HepG2 (cell line): ENCODE data around the gene NCAPD2. TPM values are rescaled to one million over a fixed set of nuclear protein-coding genes. Genes with fewer than 3 reads are reported as not detected.

Experiments
- EEA1 ChIP-seq: sonication (generic); formaldehyde crosslinking; IDR thresholded peaks from 2 replicates; pipeline ENCODE4 v1.5.1; 2020; ENCODE audit warnings: mild to moderate bottlenecking, missing genetic modification reagents, borderline replicate concordance
- HDAC2 ChIP-seq: sonication (generic); formaldehyde crosslinking; IDR thresholded peaks from 2 replicates; pipeline ENCODE4 v1.4.0; 2020; ENCODE audit warnings: missing genetic modification reagents
- LCORL ChIP-seq, 2 experiments: fragments of 450-650 bp in 1 of 2; sonication (generic) in 1 of 2; formaldehyde crosslinking in 1 of 2; IDR thresholded peaks; 2 replicates each; pipeline versions ENCODE4 v1.5.0 to v1.6.1; 2017 to 2020; ENCODE audit warnings: antibody characterized with exemption in 1 of 2, missing genetic modification reagents in 1 of 2
- RFXAP ChIP-seq: sonication (generic); formaldehyde crosslinking; IDR thresholded peaks from 2 replicates; pipeline ENCODE4 v1.4.0; 2020; ENCODE audit warnings: missing genetic modification reagents, borderline replicate concordance
- TAF1 ChIP-seq: sonication (generic); formaldehyde crosslinking; IDR thresholded peaks from 2 replicates; pipeline ENCODE4 v1.4.0; 2020; ENCODE audit warnings: missing genetic modification reagents
- ZNF292 ChIP-seq: sonication (generic); formaldehyde crosslinking; IDR thresholded peaks from 2 replicates; pipeline ENCODE4 v1.8.1; 2022; ENCODE audit warnings: mild to moderate bottlenecking, low read depth, missing genetic modification reagents, borderline replicate concordance
- ZNF354B ChIP-seq: sonication (generic); formaldehyde crosslinking; IDR thresholded peaks from 2 replicates; pipeline ENCODE4 v1.8.0; 2022; ENCODE audit warnings: mild to moderate bottlenecking, missing genetic modification reagents
- ZNF549 ChIP-seq: sonication (generic); formaldehyde crosslinking; IDR thresholded peaks from 2 replicates; pipeline ENCODE4 v1.5.0; 2020; ENCODE audit warnings: missing genetic modification reagents
- ZNF570 ChIP-seq: sonication (generic); formaldehyde crosslinking; IDR thresholded peaks from 2 replicates; pipeline ENCODE4 v1.4.0; 2020; ENCODE audit warnings: mild to moderate bottlenecking, missing genetic modification reagents, borderline replicate concordance
- ZNF761 ChIP-seq: sonication (generic); formaldehyde crosslinking; conservative IDR thresholded peaks from 2 replicates; pipeline ENCODE4 v1.4.0; 2020; ENCODE audit warnings: mild to moderate bottlenecking, missing genetic modification reagents
- polyA plus RNA-seq, 8 experiments: library from polyadenylated mRNA; depleted of rRNA in 3 of 8; stranded (reverse) in 7 of 8; unstranded in 1 of 8; fragments of >200 nt; fragmentation: Illumina TruSeq in 4 of 8; extraction: Trizol in 4 of 8; gene quantifications; 2 replicates each; pipeline versions ENCODE4 v1.2.1 to v1.2.3, GENCODE V29; 2011 to 2016; ENCODE audit warnings: low read depth in 4 of 8, missing spikeins in 1 of 8, mixed read lengths in 1 of 8; ENCODE audit not compliant: insufficient read depth in 1 of 8
- total RNA-seq, 5 experiments: library from RNA; depleted of rRNA; stranded (reverse); fragments of >200 nt; fragmentation: Illumina TruSeq; extraction: Trizol; gene quantifications; 2 replicates each; pipeline ENCODE4 v1.2.3, GENCODE V29; 2016; ENCODE audit warnings: low read depth in 1 of 5
- TF ChIP-seq, protein P1 (sequence below): IDR thresholded peaks from 2 replicates; pipeline ENCODE4 v1.6.1; 2016; ENCODE audit warnings: mild to moderate bottlenecking, missing biosample characterization, missing genetic modification reagents
- TF ChIP-seq, protein P2 (sequence below): sonication (generic); formaldehyde crosslinking; IDR thresholded peaks from 2 replicates; pipeline ENCODE4 v1.5.1; 2020; ENCODE audit warnings: mild to moderate bottlenecking, missing genetic modification reagents, borderline replicate concordance
- TF ChIP-seq, protein P3 (sequence below): sonication (generic); formaldehyde crosslinking; IDR thresholded peaks from 2 replicates; pipeline ENCODE4 v1.4.0; 2020; ENCODE audit warnings: missing genetic modification reagents
- TF ChIP-seq, protein P4 (sequence below): IDR thresholded peaks from 2 replicates; pipeline ENCODE4 v1.6.1; 2016; ENCODE audit warnings: missing biosample characterization, missing genetic modification reagents, low read depth
- TF ChIP-seq, protein P5 (sequence below): sonication (generic); formaldehyde crosslinking; IDR thresholded peaks from 2 replicates; pipeline ENCODE4 v1.5.1; 2020; ENCODE audit warnings: mild to moderate bottlenecking, missing genetic modification reagents

The NCAPD2 gene
- total and polyA plus RNA-seq, 2 of the 13 experiments (the other 11 are each of a cell fraction or from before 2014, with no cell fraction given), result 51.1 to 65.6 TPM

DNA sequence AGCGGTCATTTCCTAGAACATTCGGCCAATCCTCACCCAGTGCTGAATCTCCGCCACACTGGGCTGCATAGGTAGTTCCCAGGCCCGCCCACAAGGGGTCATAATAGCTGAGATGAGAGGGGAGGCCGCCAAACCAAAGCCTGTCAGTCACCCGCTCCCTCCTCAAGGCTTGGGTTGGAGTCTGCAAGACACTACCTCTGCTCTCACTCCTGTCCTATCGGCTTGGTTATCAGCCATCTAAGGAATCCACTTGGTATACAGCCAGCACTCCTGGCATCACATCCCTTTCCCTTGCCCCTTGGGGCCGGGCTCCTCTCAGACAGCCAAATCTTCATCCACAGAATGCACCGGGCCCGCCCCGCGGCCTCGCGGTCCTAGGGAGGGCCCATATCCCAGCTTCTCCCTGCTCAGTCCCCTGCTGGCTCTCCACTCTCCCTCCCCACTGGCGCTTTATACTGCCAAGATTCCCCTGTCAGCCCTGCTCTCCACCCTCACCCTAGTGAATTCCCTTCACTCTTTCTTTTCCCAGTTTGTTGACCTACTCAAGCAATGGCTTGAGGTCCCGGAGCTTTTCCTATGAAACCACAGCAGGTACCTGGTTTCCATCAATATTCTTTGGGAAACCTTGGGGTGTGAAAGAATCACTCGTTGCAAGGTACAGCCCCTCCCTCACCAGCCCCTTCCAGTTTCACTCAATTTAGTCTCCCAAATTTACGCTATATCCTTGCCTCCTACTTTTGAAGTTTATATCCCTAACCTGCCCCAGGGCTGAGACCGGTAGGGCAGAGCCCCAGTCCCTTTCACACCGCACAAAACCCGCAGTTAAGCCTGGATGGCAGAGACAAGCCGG lies 60.5 kb downstream of the NCAPD2 start (continued):
- TF ChIP-seq TAF1 (no peak), HDAC2 (CRISPR knock-in tag) (peak; percentile 50; the same call in 1 of the 2 replicates), ZNF761 (CRISPR knock-in tag) (no peak), EEA1 (CRISPR knock-in tag) (no peak), ZNF570 (CRISPR knock-in tag) (no peak), ZNF549 (CRISPR knock-in tag) (no peak), RFXAP (no peak), ZNF292 (CRISPR knock-in tag) (no peak), LCORL (IDR thresholded peaks at IDR 0.05) (no peak), LCORL (CRISPR knock-in tag; IDR thresholded peaks at IDR 0.05) (no peak), ZNF354B (no peak)
- TF ChIP-seq, protein P1, sequence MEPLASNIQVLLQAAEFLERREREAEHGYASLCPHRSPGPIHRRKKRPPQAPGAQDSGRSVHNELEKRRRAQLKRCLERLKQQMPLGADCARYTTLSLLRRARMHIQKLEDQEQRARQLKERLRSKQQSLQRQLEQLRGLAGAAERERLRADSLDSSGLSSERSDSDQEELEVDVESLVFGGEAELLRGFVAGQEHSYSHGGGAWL (CRISPR knock-in tag), result no peak
- TF ChIP-seq, protein P2, sequence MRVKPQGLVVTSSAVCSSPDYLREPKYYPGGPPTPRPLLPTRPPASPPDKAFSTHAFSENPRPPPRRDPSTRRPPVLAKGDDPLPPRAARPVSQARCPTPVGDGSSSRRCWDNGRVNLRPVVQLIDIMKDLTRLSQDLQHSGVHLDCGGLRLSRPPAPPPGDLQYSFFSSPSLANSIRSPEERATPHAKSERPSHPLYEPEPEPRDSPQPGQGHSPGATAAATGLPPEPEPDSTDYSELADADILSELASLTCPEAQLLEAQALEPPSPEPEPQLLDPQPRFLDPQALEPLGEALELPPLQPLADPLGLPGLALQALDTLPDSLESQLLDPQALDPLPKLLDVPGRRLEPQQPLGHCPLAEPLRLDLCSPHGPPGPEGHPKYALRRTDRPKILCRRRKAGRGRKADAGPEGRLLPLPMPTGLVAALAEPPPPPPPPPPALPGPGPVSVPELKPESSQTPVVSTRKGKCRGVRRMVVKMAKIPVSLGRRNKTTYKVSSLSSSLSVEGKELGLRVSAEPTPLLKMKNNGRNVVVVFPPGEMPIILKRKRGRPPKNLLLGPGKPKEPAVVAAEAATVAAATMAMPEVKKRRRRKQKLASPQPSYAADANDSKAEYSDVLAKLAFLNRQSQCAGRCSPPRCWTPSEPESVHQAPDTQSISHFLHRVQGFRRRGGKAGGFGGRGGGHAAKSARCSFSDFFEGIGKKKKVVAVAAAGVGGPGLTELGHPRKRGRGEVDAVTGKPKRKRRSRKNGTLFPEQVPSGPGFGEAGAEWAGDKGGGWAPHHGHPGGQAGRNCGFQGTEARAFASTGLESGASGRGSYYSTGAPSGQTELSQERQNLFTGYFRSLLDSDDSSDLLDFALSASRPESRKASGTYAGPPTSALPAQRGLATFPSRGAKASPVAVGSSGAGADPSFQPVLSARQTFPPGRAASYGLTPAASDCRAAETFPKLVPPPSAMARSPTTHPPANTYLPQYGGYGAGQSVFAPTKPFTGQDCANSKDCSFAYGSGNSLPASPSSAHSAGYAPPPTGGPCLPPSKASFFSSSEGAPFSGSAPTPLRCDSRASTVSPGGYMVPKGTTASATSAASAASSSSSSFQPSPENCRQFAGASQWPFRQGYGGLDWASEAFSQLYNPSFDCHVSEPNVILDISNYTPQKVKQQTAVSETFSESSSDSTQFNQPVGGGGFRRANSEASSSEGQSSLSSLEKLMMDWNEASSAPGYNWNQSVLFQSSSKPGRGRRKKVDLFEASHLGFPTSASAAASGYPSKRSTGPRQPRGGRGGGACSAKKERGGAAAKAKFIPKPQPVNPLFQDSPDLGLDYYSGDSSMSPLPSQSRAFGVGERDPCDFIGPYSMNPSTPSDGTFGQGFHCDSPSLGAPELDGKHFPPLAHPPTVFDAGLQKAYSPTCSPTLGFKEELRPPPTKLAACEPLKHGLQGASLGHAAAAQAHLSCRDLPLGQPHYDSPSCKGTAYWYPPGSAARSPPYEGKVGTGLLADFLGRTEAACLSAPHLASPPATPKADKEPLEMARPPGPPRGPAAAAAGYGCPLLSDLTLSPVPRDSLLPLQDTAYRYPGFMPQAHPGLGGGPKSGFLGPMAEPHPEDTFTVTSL, result no peak
- TF ChIP-seq, protein P3, sequence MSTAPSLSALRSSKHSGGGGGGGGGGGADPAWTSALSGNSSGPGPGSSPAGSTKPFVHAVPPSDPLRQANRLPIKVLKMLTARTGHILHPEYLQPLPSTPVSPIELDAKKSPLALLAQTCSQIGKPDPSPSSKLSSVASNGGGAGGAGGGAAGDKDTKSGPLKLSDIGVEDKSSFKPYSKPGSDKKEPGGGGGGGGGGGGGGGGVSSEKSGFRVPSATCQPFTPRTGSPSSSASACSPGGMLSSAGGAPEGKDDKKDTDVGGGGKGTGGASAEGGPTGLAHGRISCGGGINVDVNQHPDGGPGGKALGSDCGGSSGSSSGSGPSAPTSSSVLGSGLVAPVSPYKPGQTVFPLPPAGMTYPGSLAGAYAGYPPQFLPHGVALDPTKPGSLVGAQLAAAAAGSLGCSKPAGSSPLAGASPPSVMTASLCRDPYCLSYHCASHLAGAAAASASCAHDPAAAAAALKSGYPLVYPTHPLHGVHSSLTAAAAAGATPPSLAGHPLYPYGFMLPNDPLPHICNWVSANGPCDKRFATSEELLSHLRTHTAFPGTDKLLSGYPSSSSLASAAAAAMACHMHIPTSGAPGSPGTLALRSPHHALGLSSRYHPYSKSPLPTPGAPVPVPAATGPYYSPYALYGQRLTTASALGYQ (CRISPR knock-in tag), result 0 out of 2 replicates have a peak, but pooled peaks have one; percentile 21
- TF ChIP-seq, protein P4, sequence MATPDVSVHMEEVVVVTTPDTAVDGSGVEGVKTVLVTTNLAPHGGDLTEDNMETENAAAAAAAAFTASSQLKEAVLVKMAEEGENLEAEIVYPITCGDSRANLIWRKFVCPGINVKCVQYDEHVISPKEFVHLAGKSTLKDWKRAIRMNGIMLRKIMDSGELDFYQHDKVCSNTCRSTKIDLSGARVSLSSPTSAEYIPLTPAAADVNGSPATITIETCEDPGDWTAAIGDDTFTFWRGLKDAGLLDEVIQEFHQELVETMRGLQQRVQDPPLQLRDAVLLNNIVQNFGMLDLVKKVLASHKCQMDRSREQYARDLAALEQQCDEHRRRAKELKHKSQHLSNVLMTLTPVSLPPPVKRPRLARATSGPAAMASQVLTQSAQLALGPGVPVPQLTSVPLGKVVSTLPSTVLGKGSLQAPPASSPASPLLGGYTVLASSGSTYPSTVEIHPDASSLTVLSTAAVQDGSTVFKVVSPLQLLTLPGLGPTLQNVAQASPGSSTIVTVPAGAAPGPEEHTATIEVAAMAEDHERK (CRISPR knock-in tag), result no peak
- TF ChIP-seq, protein P5, sequence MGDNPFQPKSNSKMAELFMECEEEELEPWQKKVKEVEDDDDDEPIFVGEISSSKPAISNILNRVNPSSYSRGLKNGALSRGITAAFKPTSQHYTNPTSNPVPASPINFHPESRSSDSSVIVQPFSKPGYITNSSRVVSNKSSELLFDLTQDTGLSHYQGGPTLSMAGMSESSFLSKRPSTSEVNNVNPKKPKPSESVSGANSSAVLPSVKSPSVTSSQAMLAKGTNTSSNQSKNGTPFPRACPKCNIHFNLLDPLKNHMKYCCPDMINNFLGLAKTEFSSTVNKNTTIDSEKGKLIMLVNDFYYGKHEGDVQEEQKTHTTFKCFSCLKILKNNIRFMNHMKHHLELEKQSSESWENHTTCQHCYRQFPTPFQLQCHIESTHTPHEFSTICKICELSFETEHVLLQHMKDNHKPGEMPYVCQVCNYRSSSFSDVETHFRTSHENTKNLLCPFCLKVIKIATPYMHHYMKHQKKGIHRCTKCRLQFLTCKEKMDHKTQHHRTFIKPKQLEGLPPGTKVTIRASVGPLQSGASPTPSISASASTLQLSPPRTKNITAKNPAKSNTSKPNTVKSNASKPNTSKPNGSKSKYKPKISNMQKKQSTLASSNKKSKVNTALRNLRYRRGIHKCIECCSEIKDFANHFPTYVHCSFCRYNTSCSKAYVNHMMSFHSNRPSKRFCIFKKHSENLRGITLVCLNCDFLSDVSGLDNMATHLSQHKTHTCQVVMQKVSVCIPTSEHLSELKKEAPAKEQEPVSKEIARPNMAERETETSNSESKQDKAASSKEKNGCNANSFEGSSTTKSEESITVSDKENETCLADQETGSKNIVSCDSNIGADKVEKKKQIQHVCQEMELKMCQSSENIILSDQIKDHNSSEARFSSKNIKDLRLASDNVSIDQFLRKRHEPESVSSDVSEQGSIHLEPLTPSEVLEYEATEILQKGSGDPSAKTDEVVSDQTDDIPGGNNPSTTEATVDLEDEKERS (CRISPR knock-in tag), result no peak
